Dedifferentiated amniotic fluid mesenchymal stem cell (primary cell): ENCODE results near the gene DNAJC9.

Experiments used
- DNase-seq: peaks from one replicate; pipeline ENCODE4 v3.0.0-alpha.2; 2016; ENCODE audit errors: extremely low spot score

Gene DNAJC9

GRCh38 chr10:73238990-73239566 is 8.0 kb downstream of the DNAJC9 start:
- DNase-seq = no peak

- no peak for DNase-seq
Observed at GRCh38 chr10:73234695-73235094, 12.4 kb downstream of the DNAJC9 start.

GRCh38 chr10:73233883-73234282 is 13.2 kb downstream of the DNAJC9 start:
- no peak for DNase-seq

GRCh38 chr10:73232887-73233286 is 14.2 kb downstream of the DNAJC9 start:
- no peak for DNase-seq

- DNase-seq = no peak
Observed at GRCh38 chr10:73229567-73229966, 17.5 kb downstream of the DNAJC9 start.

- no peak for DNase-seq
Observed at GRCh38 chr10:73228247-73228646, 18.8 kb downstream of the DNAJC9 start.

GRCh38 chr10:73226663-73227062 is 20.4 kb downstream of the DNAJC9 start:
- DNase-seq = no peak

- no peak for DNase-seq
Observed at GRCh38 chr10:73225518-73225917, 21.5 kb downstream of the DNAJC9 start.

GRCh38 chr10:73220989-73221388 is 26.1 kb downstream of the DNAJC9 start:
- DNase-seq = no peak

GRCh38 chr10:73219384-73219783 is 27.7 kb downstream of the DNAJC9 start:
- DNase-seq = no peak

- DNase-seq = no peak
Observed at GRCh38 chr10:73218431-73219191, 28.4 kb downstream of the DNAJC9 start.

GRCh38 chr10:73217628-73218027 is 29.4 kb downstream of the DNAJC9 start:
- no peak for DNase-seq

- no peak for DNase-seq
Observed at GRCh38 chr10:73215749-73216148, 31.3 kb downstream of the DNAJC9 start.

GRCh38 chr10:73211106-73211811 is 35.8 kb downstream of the DNAJC9 start:
- DNase-seq = no peak

GRCh38 chr10:73210395-73211105 is 36.5 kb downstream of the DNAJC9 start:
- DNase-seq = no peak

GRCh38 chr10:73209705-73210104 is 37.4 kb downstream of the DNAJC9 start:
- DNase-seq = peak; percentile 42

- DNase-seq = no peak
Observed at GRCh38 chr10:73207883-73208282, 39.2 kb downstream of the DNAJC9 start.

GRCh38 chr10:73206385-73206784 is 40.7 kb downstream of the DNAJC9 start:
- no peak for DNase-seq

- no peak for DNase-seq
Observed at GRCh38 chr10:73205890-73206289, 41.2 kb downstream of the DNAJC9 start.

GRCh38 chr10:73205081-73205480 is 42.0 kb downstream of the DNAJC9 start:
- DNase-seq = no peak
